Right kidney (tissue), 1 donor: ENCODE results near the gene C19orf38.
"Not testable (repeated sequence)": the region's sequence is repeated elsewhere in the genome, so short reads cannot be mapped to it uniquely, and the experiment has no call there.

Experiments used
- DNase-seq: peaks from one replicate; pipeline ENCODE4 v3.0.0-alpha.2; 2016

The C19orf38 gene

GRCh38 chr19:10820173-10820572, 28.0 kb upstream of the C19orf38 start:
- DNase-seq = no peak

- no peak for DNase-seq
These were observed 24.5 kb upstream of the C19orf38 start for GRCh38 chr19:10823690-10824089.

GRCh38 chr19:10826231-10826630, 22.0 kb upstream of the C19orf38 start:
- no peak for DNase-seq

DNA sequence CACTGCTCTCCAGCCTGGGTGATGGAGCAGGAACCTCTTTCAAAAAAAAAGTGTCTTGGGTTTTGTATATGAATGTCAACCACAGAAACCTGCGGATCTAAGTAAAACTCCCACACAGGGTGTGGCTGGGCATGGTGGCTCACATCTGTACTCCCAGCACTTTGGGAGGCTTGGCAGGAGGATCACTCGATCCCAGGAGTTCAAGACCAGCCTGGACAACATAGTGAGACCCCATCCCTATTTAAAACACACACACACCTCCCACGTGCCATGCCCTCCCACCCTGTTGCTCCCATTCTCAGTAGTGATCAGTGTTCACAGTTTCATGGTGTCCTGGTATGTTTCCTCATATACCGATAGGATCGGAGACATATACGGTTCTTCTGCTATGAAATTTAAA, 21.4 kb upstream of the C19orf38 start:
- no peak for DNase-seq

DNA sequence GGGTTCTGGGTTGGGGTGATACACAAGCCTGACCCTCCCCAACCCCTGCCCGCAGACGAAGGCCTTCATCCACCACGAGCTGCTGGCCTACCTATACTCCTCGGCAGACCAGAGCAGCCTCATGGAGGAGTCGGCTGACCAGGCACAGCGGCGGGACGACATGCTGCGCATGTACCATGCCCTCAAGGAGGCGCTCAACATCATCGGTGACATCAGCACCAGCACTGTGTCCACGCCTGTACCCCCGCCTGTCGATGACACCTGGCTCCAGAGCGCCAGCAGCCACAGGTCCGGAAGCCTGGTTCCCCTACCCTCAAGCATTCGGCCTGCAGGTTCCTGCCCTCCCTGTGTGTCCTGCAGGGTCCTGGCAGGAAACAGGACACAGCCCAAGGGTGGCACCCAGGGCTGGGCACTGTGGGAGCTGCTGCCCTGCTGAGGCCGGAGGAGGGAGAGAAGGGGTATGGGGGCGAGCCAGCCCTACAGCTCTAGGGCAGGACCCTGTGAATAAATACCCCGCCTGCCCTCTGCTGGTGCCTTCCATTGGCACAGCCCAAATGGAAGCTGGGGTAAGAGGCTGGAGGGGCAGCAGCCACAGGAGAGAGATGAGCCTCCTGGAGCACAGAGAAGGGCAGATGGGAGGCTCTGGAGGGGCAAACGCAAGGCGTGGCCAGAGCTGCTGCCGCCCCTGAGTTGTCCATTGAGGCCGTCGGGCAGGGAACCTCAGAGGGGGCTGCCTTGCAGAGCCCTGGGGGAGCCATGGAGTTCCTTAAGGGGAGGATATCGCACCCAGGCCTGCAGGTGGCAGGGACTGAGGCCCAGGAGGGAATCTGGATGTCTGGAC, 19.0 kb upstream of the C19orf38 start:
- DNase-seq = no peak

GRCh38 chr19:10829967-10830366, 18.2 kb upstream of the C19orf38 start:
- no peak for DNase-seq

GRCh38 chr19:10830370-10830769, 17.8 kb upstream of the C19orf38 start:
- no peak for DNase-seq

GRCh38 chr19:10830931-10831779, 17.1 kb upstream of the C19orf38 start:
- no peak for DNase-seq

GRCh38 chr19:10831987-10832938, 16.0 kb upstream of the C19orf38 start:
- DNase-seq = peak; percentile 26

GRCh38 chr19:10832939-10833296, 15.3 kb upstream of the C19orf38 start:
- DNase-seq = no peak

- no peak for DNase-seq
These were observed 13.0 kb upstream of the C19orf38 start for GRCh38 chr19:10835089-10835753.

DNA sequence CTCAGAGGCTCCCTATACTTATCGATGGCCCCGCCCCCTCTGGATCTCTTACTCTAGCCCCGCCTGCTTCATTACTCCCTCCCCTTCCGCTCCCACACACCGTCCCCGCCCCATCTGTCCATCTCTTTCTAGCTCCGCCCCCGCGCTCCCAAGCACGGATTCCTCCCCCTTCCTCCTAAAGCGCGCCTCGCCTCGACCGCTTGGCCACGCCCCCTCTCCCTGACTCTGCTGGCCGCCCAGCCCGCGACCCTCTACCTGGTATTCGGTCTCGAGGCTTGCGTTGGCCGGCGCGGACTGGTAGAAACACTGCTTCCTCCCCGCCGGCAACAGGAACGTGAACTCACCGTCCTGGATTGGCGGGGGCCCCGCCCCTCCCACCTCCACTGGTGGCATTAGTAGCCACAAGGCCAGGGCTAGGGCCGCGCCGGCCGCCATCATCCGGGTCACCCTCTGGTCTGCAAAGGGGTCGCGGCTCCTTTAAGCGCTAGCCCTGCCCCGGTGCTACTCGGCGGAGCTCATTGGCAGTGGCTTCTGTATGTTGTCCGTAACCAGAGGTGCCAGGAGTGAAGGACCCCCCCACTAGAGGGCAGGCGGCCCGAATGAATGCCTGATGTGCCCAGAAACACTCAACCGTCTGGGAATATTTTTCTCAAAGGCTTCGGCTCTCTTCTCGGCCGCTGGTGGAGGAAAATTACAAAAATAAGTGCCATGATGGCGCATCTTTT, 12.3 kb upstream of the C19orf38 start, which contains the start of gene TMED1:
Gene TMED1, minus strand, starts transcription at position 459 of the 725 bp plus-strand sequence. Its CDS starts 21 bp downstream, at position 438.
- DNase-seq = peak; percentile 100

GRCh38 chr19:10836479-10837330, 11.5 kb upstream of the C19orf38 start:
- peak; percentile 99 for DNase-seq

DNA sequence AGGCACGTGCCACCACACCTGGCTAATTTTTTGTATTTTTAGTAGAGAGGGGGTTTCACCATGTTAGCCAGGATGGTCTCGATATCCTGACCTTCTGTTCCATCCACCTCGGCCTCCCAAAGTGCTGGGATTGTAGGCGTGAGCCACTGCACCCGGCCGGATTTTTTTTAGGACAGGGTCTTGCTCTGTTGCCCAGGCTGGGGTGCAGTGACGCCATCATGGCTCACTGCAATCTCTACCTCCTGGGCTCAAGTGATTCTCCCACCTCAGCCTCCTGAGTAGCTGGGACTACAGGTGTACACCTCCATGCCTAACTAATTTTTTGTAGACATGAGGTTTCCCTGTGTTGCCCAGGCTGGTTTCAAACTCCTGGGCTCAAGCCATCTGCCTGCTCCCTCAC, 10.6 kb upstream of the C19orf38 start:
- not testable (repeated sequence) for DNase-seq

DNA sequence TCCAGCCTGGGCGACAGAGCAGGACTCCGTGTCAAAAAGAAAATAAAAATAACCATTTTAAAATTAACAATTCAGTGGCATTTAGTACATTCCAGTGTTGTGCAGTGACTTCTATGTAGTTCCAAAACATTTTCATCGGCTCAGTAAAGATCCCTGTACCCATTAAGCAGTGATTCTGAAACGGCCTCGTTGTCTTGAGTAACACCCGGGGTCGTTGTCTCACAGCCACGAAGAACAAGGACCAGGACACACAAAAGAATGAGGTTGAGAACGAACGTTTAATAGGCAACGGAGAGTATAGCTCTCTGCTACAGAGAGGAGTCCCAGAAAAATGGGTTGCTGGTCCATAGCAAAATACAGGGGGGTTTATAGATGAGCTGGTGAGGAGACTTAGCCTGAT, 9.8 kb upstream of the C19orf38 start:
- no peak for DNase-seq

DNA sequence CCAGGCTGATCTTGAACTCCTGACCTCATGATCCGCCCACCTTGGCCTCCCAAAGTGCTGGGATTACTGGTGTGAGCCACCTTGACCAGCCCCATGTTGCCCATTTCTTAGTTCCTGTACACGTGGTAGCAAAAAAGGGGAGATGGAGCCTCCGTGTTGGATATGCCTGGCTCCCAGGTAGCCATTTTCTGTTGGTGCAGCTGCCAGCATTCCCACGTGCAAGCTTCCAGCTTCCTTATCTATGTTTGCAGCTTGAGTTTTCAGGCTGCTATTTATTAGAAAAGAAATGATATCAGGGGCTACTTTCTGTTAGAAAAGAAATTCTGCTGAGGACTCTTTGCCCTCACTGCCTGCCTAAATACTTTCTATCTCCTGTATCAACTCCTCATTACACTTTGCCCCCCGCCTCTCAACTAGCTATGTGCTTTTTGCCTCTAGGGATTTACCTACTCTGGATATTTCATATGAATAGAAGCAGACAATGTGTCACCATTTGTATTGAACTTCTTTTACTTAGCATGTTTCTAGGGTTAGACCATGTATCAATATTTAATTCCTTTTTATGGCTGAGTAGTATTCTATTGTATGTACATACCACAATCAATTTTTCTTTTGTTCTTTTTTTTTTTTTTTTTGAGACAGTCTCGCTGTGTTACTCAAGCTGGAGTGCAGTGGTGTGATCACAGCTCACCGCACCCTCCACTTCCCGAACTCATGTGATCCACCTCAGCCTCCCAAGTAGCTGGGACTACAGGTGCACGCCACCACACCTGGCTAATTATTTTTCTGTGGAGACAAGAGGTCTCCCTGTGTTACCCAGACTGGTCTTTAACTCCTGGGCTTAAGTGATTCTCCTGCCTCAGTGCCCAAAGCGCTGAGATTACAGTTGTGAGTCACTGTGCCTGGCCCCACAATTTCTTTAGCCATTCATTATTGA, 8.8 kb upstream of the C19orf38 start:
- no peak for DNase-seq

- no peak for DNase-seq
These were observed 5.4 kb upstream of the C19orf38 start for GRCh38 chr19:10842788-10843187.

DNA sequence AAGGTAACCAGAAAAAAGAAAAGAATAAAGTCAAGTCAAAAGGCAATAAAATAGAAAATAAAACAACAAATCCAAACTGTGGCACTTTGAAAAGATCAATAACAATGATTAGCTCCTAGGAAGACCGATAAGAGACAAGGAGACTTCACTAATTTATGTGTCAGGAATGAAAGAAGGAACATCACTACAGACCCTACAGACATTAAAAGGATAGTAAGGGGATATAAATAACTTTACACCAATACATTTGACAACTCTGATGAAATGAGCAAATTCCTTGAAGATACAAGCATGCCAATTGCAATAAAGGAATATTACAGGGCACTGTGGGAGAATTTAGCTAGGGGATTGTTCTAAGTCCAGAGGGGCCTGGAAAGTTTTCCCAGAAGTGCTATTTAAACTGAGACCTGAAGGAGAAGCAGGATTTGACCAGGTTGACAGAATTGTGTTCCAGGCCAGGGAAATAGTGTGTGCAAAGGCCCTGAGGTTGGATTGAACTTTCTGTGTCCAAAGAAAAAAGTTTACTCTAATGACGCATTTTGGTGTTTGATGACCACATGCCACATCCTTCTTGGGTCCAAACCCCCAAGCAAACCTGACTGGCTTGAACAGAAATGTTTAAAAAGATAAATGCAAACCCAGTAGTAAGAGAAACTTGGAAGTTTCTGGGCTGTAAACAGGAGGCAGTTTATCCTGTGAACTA, 1.6 kb upstream of the C19orf38 start:
- no peak for DNase-seq
